Ovary (tissue), 3 donors: ENCODE data around the gene ZNF148.

Experiments used
- EP300 ChIP-seq: sonication (generic); formaldehyde crosslinking; IDR thresholded peaks from one replicate; pipeline ENCODE4 v1.6.1; 2017; ENCODE audit warnings: antibody characterized with exemption
- POLR2A ChIP-seq: fragments of 450-650 bp; IDR thresholded peaks from one replicate; pipeline ENCODE4 v1.6.1; 2017; ENCODE audit warnings: antibody characterized with exemption, mild to moderate bottlenecking, moderate library complexity
- TF ChIP-seq, protein P1 (sequence below), 3 donors: fragments of 450-650 bp in 2 of 3; fragments of 200-600 bp in 1 of 3; IDR thresholded peaks; one replicate each; pipeline versions ENCODE4 v1.5.1 to v1.8.0; 2016 to 2022; ENCODE audit warnings: antibody characterized with exemption in 3 of 3, mild to moderate bottlenecking in 1 of 3
- donor health status: DM: no; HTN: no; CAD: no.

- TF ChIP-seq, protein P1, sequence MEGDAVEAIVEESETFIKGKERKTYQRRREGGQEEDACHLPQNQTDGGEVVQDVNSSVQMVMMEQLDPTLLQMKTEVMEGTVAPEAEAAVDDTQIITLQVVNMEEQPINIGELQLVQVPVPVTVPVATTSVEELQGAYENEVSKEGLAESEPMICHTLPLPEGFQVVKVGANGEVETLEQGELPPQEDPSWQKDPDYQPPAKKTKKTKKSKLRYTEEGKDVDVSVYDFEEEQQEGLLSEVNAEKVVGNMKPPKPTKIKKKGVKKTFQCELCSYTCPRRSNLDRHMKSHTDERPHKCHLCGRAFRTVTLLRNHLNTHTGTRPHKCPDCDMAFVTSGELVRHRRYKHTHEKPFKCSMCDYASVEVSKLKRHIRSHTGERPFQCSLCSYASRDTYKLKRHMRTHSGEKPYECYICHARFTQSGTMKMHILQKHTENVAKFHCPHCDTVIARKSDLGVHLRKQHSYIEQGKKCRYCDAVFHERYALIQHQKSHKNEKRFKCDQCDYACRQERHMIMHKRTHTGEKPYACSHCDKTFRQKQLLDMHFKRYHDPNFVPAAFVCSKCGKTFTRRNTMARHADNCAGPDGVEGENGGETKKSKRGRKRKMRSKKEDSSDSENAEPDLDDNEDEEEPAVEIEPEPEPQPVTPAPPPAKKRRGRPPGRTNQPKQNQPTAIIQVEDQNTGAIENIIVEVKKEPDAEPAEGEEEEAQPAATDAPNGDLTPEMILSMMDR (IDR thresholded peaks at IDR 0.05) = no peak
- TF ChIP-seq POLR2A (no peak), EP300 (no peak)
Measured at GRCh38 chr3:125351814-125352456, 23.2 kb downstream of the ZNF148 start.
